K562 (cell line): ENCODE data around the gene DARS2. TPM values are rescaled to one million over a fixed set of nuclear protein-coding genes. Genes with fewer than 3 reads are reported as not detected.

Source experiments
- ATAC-seq: fragments of 200-7000 bp; cut with Tn5 transposase; 3 replicates; pipeline ENCODE4 v1.9.1; 2020; ENCODE audit warnings: moderate library complexity
- BruUV-seq: library from RNA; stranded (reverse); fragments of 400-500 nt; replicated peaks from 2 replicates; lab custom pipeline; 2021; lab: Mats Ljungman, UMichigan
- CTCF ChIA-PET: fragments of 300-600 bp; formaldehyde crosslinking; extraction: SDS; loops from one replicate; lab custom pipeline; 2021; ENCODE audit warnings: low intra/inter-chr PET ratio; lab: Yijun Ruan, JAX
- POLR2A ChIA-PET: fragments of 300-600, 350-650 bp; sonication (Branson Sonifier 250); formaldehyde crosslinking; extraction: SDS; loops from one replicate; lab custom pipeline; 2021; ENCODE audit warnings: antibody characterized with exemption, inconsistent platforms; lab: Yijun Ruan, JAX
- DNase-seq, 4 experiments: peaks; one replicate each; pipeline versions ENCODE4 v3.0.0 to v3.0.0-alpha.2; 2011 to 2018; ENCODE audit warnings: low spot score in 3 of 4, mixed read lengths in 3 of 4; ENCODE audit errors: extremely low read depth in 1 of 4
- FAIRE-seq: peaks from 2 replicates; lab custom pipeline; 2011; peaks lifted over from hg19 to GRCh38; lab: Jason Lieb, UNC
- H2AFZ ChIP-seq: 2 replicates; pipeline ENCODE4 v1.6.0; 2011; ENCODE audit warnings: low read depth, low read length, control low read depth, inconsistent platforms
- H3K27ac ChIP-seq: fragments of 200-600 bp; 3 replicates; pipeline ENCODE4 v1.8.0; 2011; ENCODE audit warnings: low read depth, mild to moderate bottlenecking, control low read depth, inconsistent platforms, low read length, moderate library complexity, mixed read lengths; ENCODE audit errors: extremely low read depth
- H3K27me3 ChIP-seq, 2 experiments: fragments of 300-600 bp in 1 of 2; 2 replicates in 1 of 2; 3 replicates in 1 of 2; pipeline versions ENCODE4 v1.6.0 to v1.8.0; 2011; ENCODE audit warnings: inconsistent platforms in 2 of 2, low read length in 2 of 2, mild to moderate bottlenecking in 1 of 2, mixed read lengths in 1 of 2, moderate library complexity in 1 of 2; ENCODE audit not compliant: control insufficient read depth in 2 of 2, insufficient read depth in 2 of 2
- H3K36me3 ChIP-seq: fragments of 300-600 bp; 3 replicates; pipeline ENCODE4 v1.8.0; 2011; ENCODE audit warnings: mild to moderate bottlenecking, low read length, inconsistent platforms; ENCODE audit not compliant: control insufficient read depth, insufficient read depth
- H3K4me1 ChIP-seq, 2 experiments: fragments of 200-600 bp in 1 of 2; replicated peaks in 1 of 2; 2 replicates in 1 of 2; 3 replicates in 1 of 2; pipeline versions ENCODE4 v1.5.1 to v1.8.0; 2011; ENCODE audit warnings: inconsistent platforms in 2 of 2, low read length in 2 of 2, mild to moderate bottlenecking in 1 of 2, mixed read lengths in 1 of 2, moderate library complexity in 1 of 2; ENCODE audit not compliant: control insufficient read depth in 2 of 2, insufficient read depth in 2 of 2
- H3K4me2 ChIP-seq: 2 replicates; pipeline ENCODE4 v1.6.1; 2011; ENCODE audit warnings: low read length, control low read depth, inconsistent platforms, mixed read lengths; ENCODE audit not compliant: insufficient read depth
- H3K4me3 ChIP-seq: fragments of 200-600 bp; sonication (generic), shearing (Covaris generic); 2 replicates; pipeline ENCODE4 v1.5.1; 2016; ENCODE audit warnings: control low read depth, inconsistent platforms
- H3K79me2 ChIP-seq: fragments of 200-600 bp; 3 replicates; pipeline ENCODE4 v1.8.0; 2011; ENCODE audit warnings: low read length, inconsistent platforms; ENCODE audit not compliant: control insufficient read depth, insufficient read depth
- H3K9ac ChIP-seq, 2 experiments: 2 replicates each; pipeline versions ENCODE4 v1.6.0 to v1.6.1; 2011; ENCODE audit warnings: low read depth in 2 of 2, low read length in 2 of 2, control low read depth in 1 of 2, inconsistent platforms in 1 of 2, mild to moderate bottlenecking in 1 of 2, mixed read lengths in 1 of 2; ENCODE audit not compliant: insufficient read depth in 1 of 2
- H3K9me1 ChIP-seq: one replicate; pipeline ENCODE4 v1.6.0; 2011; ENCODE audit warnings: inconsistent platforms, mild to moderate bottlenecking, low read length, moderate library complexity; ENCODE audit not compliant: control insufficient read depth, insufficient read depth
- H3K9me3 ChIP-seq: replicated peaks from 2 replicates; pipeline ENCODE4 v1.5.1; 2011; ENCODE audit warnings: low read depth, low read length, inconsistent platforms; ENCODE audit not compliant: control insufficient read depth, insufficient read depth
- H4K20me1 ChIP-seq: replicated peaks from 2 replicates; pipeline ENCODE4 v1.6.1; 2011; ENCODE audit warnings: low read length, inconsistent platforms, mixed read lengths; ENCODE audit not compliant: control insufficient read depth, insufficient read depth
- ARNT ChIP-seq, 2 experiments: fragments of 450-650 bp; IDR thresholded peaks; 2 replicates each; pipeline ENCODE4 v1.6.1; 2016; ENCODE audit warnings: mild to moderate bottlenecking in 1 of 2
- EZH2 ChIP-seq: IDR thresholded peaks from 2 replicates; pipeline ENCODE4 v1.6.1; 2012; ENCODE audit warnings: low read depth, mild to moderate bottlenecking, inconsistent platforms, low read length, borderline replicate concordance
- JUNB ChIP-seq: fragments of 450-650 bp; formaldehyde crosslinking; conservative IDR thresholded peaks from 2 replicates; pipeline ENCODE4 v1.4.0; 2020; ENCODE audit warnings: mild to moderate bottlenecking
- MTA3 ChIP-seq: fragments of 450-650 bp; formaldehyde crosslinking; IDR thresholded peaks from 2 replicates; pipeline ENCODE4 v1.6.1; 2017; ENCODE audit warnings: mild to moderate bottlenecking, borderline replicate concordance
- NFRKB ChIP-seq: fragments of 450-650 bp; IDR thresholded peaks from 2 replicates; pipeline ENCODE4 v1.6.1; 2016; ENCODE audit warnings: low read depth
- NFYB ChIP-seq: IDR thresholded peaks from 2 replicates; pipeline ENCODE4 v1.6.1; 2011; ENCODE audit warnings: mild to moderate bottlenecking, moderate library complexity; ENCODE audit not compliant: insufficient read length; ENCODE audit errors: extremely low read depth
- POLR3A ChIP-seq: IDR thresholded peaks from 2 replicates; pipeline ENCODE4 v1.6.1; 2011; ENCODE audit warnings: borderline replicate concordance, mild to moderate bottlenecking, moderate library complexity; ENCODE audit not compliant: insufficient read length, insufficient read depth; ENCODE audit errors: extremely low read depth
- ZC3H11A ChIP-seq: IDR thresholded peaks from 2 replicates; pipeline ENCODE4 v1.6.1; 2012; ENCODE audit warnings: low read depth, low read length, improper control_type of control experiment
- WGBS: fragments of 100-300 bp; shearing (Covaris generic); methylation state at CpG from one replicate; pipeline ENCODE4 v1.1.6; 2016; ENCODE audit warnings: low coverage, mixed read lengths; ENCODE audit not compliant: insufficient coverage; ENCODE audit errors: missing lambda C conversion rate; 5-methylcytosine and 5-hydroxymethylcytosine counted together
- in situ Hi-C: fragments of 300-500 bp; cut with MboI; formaldehyde crosslinking; loops from 4 replicates; pipeline ENCODE4 v1.15.0; 2018; ENCODE audit warnings: inconsistent platforms, mixed read lengths
- intact Hi-C: fragments of 100-400 bp; cut with micrococcal nuclease; formaldehyde crosslinking; loops from 2 replicates; pipeline ENCODE4 v1.14.2; 2022
- polyA plus RNA-seq, 8 experiments: library from polyadenylated mRNA; depleted of rRNA in 4 of 8; stranded (reverse) in 5 of 8; unstranded in 3 of 8; fragments of >200 nt; fragmentation: Nextera tagmentation in 2 of 8; fragmentation: Illumina TruSeq in 1 of 8; extraction: Ambion mirVana in 2 of 8; extraction: Trizol in 1 of 8; gene quantifications; 2 replicates each; pipeline versions ENCODE4 v1.2.1 to v1.2.3, GENCODE V29; 2011 to 2014; ENCODE audit warnings: inconsistent platforms in 1 of 8, missing spikeins in 1 of 8
- total RNA-seq, 7 experiments: library from RNA; depleted of rRNA in 6 of 7; stranded (reverse); fragments of >200 nt in 6 of 7; fragmentation: Illumina TruSeq in 2 of 7; extraction: Trizol in 2 of 7; gene quantifications; 2 replicates each; pipeline versions ENCODE4 v1.2.1 to v1.2.3, GENCODE V29; 2011 to 2021; ENCODE audit warnings: low replicate concordance in 1 of 7
- TF ChIP-seq, protein P1 (sequence below): fragments of 450-650 bp; formaldehyde crosslinking; IDR thresholded peaks from 2 replicates; pipeline ENCODE4 v1.4.0; 2020; ENCODE audit warnings: mild to moderate bottlenecking, moderate library complexity
- TF ChIP-seq, protein P2 (sequence below): fragments of 450-650 bp; formaldehyde crosslinking; IDR thresholded peaks from 2 replicates; pipeline ENCODE4 v1.4.0; 2022; ENCODE audit warnings: missing genetic modification characterization

Gene DARS2
- total and polyA plus RNA-seq, 9 of the 15 experiments (the other 6 are each of a cell fraction or from before 2014, with no cell fraction given), result 36.4 to 96.7 (median 68.6) TPM

DNA sequence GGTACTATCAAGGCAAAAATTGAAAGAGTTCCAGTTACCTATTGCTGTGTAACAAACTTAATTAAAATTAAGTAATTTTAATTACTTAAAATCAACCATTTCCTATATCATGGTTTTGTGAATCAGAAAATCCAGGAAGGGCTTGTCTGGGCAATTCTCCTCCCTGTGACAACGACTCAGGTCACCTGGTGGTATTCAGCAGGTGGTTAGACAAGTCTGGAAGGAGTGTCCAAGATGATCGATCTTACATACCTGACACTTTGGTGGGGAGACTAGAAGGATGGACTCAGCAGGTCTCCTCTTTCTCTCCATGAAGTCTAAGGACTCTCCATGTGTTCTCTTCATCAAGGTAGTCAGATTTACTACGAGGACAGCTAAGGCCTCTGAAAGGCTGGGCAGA lies 69.7 kb downstream of the DARS2 start:
- Histone ChIP-seq H3K27ac (no peak overlapping the region), H3K36me3 (no peaks in the 10 kb centered on the region), H3K79me2 (no peaks in the 10 kb centered on the region), H2AFZ (no peak overlapping the region), H3K9me1 (no peaks in the 10 kb centered on the region), H4K20me1 (no peaks in the 10 kb centered on the region), H3K9me3 (no peaks in the 10 kb centered on the region), H3K27me3 (no peaks in the 10 kb centered on the region), H3K4me3 (no peak overlapping the region), H3K4me2 (no peak overlapping the region), H3K4me1 (no peaks in the 10 kb centered on the region), H3K9ac (no peak overlapping the region)
- FAIRE-seq (no peak), ATAC-seq (no peak), DNase-seq (no peak)
- ChIA-PET CTCF (no interaction called here), POLR2A (interaction anchor here (1.1 kb wide), 1 partner anchor 26 kb away, joined by 4 read pairs; the partner anchor contains the start of gene ZBTB37)
- intact Hi-C loops (no loop called here), in situ Hi-C loops (no loop called here)
- 54% methylated on average over 3 of the region's 3 CpGs for WGBS
- TF ChIP-seq, protein P1, sequence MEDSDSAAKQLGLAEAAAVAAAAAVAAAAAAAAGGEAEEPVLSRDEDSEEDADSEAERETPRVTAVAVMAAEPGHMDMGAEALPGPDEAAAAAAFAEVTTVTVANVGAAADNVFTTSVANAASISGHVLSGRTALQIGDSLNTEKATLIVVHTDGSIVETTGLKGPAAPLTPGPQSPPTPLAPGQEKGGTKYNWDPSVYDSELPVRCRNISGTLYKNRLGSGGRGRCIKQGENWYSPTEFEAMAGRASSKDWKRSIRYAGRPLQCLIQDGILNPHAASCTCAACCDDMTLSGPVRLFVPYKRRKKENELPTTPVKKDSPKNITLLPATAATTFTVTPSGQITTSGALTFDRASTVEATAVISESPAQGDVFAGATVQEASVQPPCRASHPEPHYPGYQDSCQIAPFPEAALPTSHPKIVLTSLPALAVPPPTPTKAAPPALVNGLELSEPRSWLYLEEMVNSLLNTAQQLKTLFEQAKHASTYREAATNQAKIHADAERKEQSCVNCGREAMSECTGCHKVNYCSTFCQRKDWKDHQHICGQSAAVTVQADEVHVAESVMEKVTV (CRISPR knock-in tag), result no peak
- no TSS peak for BruUV-seq

DNA sequence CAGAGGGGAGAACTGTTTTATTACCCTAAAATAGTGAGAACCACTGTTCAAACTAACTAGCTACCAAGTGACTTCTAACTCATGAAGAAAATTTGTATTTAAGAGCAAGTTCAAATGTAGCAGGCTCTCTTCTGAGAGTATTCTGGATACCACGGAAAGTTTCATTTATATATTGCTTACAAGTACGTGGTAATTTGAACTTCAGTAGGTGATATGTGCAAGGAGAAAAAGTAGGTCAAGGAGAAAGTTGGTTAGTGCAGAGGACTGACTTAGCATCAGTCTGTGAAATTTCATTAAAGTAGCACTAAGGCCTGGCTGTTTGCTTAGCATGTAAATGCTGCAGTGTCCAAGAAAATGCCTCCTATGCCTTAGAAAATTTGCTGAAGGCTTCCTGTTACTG lies 76.0 kb downstream of the DARS2 start:
- ChIA-PET CTCF (no interaction called here), POLR2A (no interaction called here)
- H4K20me1 ChIP-seq, result no peaks in the 10 kb centered on the region
- H3K27me3 ChIP-seq, result no peaks in the 10 kb centered on the region
- no peaks in the 10 kb centered on the region for H3K9me1 ChIP-seq
- intact Hi-C loops, result no loop called here
- H3K9ac ChIP-seq, result no peak overlapping the region
- no peaks in the 10 kb centered on the region for H3K4me1 ChIP-seq
- WGBS, result 23% methylated on average over 2 of the region's 2 CpGs
- no peaks in the 10 kb centered on the region for H3K9me3 ChIP-seq
- ATAC-seq (peak; percentile 24; the same call in 2 of the 3 replicates), FAIRE-seq (no peak), DNase-seq (no peak)
- no peak overlapping the region for H3K27ac ChIP-seq
- H2AFZ ChIP-seq, result no peak overlapping the region
- TF ChIP-seq, protein P2, sequence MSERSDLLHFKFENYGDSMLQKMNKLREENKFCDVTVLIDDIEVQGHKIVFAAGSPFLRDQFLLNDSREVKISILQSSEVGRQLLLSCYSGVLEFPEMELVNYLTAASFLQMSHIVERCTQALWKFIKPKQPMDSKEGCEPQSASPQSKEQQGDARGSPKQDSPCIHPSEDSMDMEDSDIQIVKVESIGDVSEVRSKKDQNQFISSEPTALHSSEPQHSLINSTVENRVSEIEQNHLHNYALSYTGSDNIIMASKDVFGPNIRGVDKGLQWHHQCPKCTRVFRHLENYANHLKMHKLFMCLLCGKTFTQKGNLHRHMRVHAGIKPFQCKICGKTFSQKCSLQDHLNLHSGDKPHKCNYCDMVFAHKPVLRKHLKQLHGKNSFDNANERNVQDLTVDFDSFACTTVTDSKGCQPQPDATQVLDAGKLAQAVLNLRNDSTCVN (CRISPR knock-in tag), result no peak
- TF ChIP-seq NFYB, result no peak
- TF ChIP-seq ARNT (IDR thresholded peaks at IDR 0.05), result no peak
- no peak for TF ChIP-seq NFRKB
- TF ChIP-seq MTA3, result no peak
- TF ChIP-seq POLR3A, result no peak
- no peak for TF ChIP-seq JUNB (CRISPR knock-in tag)
- no peak for TF ChIP-seq EZH2
- TF ChIP-seq ZC3H11A, result no peak
- no peak overlapping the region for H3K4me2 ChIP-seq
- BruUV-seq, result no TSS peak
- in situ Hi-C loops, result no loop called here
- no peaks in the 10 kb centered on the region for H3K79me2 ChIP-seq
- no peak overlapping the region for H3K4me3 ChIP-seq
- H3K36me3 ChIP-seq, result no peaks in the 10 kb centered on the region
